ENCODE data around the gene KIF16B. TPM values are rescaled to one million over a fixed set of nuclear protein-coding genes. Genes with fewer than 3 reads are reported as not detected.

The KIF16B gene
- total RNA-seq, 1 donor from 2014 or later, result 9.4 TPM

- peaks cover 14% of the 10 kb centered on the region for H3K9me3 Mint-ChIP-seq
- no peak for DNase-seq (ENCODE audit: low read depth, low spot score)
- H3K27me3 Mint-ChIP-seq (ENCODE audit: low read depth), result no peaks in the 10 kb centered on the region
- peaks cover 51% of the 10 kb centered on the region for H3K36me3 Mint-ChIP-seq (ENCODE audit: low read depth)
- H3K27ac Mint-ChIP-seq (ENCODE audit: unreplicated experiment), result no peak overlapping the region
- TF ChIP-seq CTCF (conservative IDR thresholded peaks at IDR 0.05), result no peak
- no peak overlapping the region for H3K4me3 Mint-ChIP-seq
- no peaks in the 10 kb centered on the region for H3K4me1 Mint-ChIP-seq
These were observed 148.5 kb downstream of the KIF16B start for GRCh38 chr20:16424780-16425179.

- H3K4me3 Mint-ChIP-seq, result no peak overlapping the region
- H3K27ac Mint-ChIP-seq (ENCODE audit: unreplicated experiment), result no peak overlapping the region
- no peak for TF ChIP-seq CTCF (conservative IDR thresholded peaks at IDR 0.05)
- no peaks in the 10 kb centered on the region for H3K27me3 Mint-ChIP-seq (ENCODE audit: low read depth)
- no peak for DNase-seq (ENCODE audit: low read depth, low spot score)
- peaks cover 51% of the 10 kb centered on the region for H3K36me3 Mint-ChIP-seq (ENCODE audit: low read depth)
- H3K4me1 Mint-ChIP-seq, result no peaks in the 10 kb centered on the region
- H3K9me3 Mint-ChIP-seq, result peaks cover 14% of the 10 kb centered on the region
These were observed 149.7 kb downstream of the KIF16B start for GRCh38 chr20:16423311-16424212.

- H3K4me1 Mint-ChIP-seq, result no peaks in the 10 kb centered on the region
- H3K27ac Mint-ChIP-seq (ENCODE audit: unreplicated experiment), result no peak overlapping the region
- H3K4me3 Mint-ChIP-seq, result no peak overlapping the region
- peaks cover 3% of the 10 kb centered on the region for H3K9me3 Mint-ChIP-seq
- no peak for DNase-seq (ENCODE audit: low read depth, low spot score)
- peaks cover 39% of the 10 kb centered on the region for H3K36me3 Mint-ChIP-seq (ENCODE audit: low read depth)
- no peak for TF ChIP-seq CTCF (conservative IDR thresholded peaks at IDR 0.05)
- H3K27me3 Mint-ChIP-seq (ENCODE audit: low read depth), result no peaks in the 10 kb centered on the region
These were observed 154.0 kb downstream of the KIF16B start for GRCh38 chr20:16419138-16419715.

GRCh38 chr20:16418616-16419015, 154.6 kb downstream of the KIF16B start:
- DNase-seq (ENCODE audit: low read depth, low spot score), result no peak
- Mint-ChIP-seq H3K9me3 (peaks cover 3% of the 10 kb centered on the region), H3K4me1 (no peaks in the 10 kb centered on the region), H3K27me3 (ENCODE audit: low read depth) (no peaks in the 10 kb centered on the region), H3K27ac (ENCODE audit: unreplicated experiment) (no peak overlapping the region), H3K36me3 (ENCODE audit: low read depth) (peaks cover 38% of the 10 kb centered on the region), H3K4me3 (no peak overlapping the region)
- no peak for TF ChIP-seq CTCF (conservative IDR thresholded peaks at IDR 0.05)

GRCh38 chr20:16417001-16417400, 156.2 kb downstream of the KIF16B start:
- Mint-ChIP-seq H3K4me3 (no peak overlapping the region), H3K36me3 (ENCODE audit: low read depth) (peaks cover 36% of the 10 kb centered on the region), H3K27me3 (ENCODE audit: low read depth) (no peaks in the 10 kb centered on the region), H3K4me1 (no peaks in the 10 kb centered on the region), H3K27ac (ENCODE audit: unreplicated experiment) (no peak overlapping the region), H3K9me3 (peaks cover 3% of the 10 kb centered on the region)
- no peak for TF ChIP-seq CTCF (conservative IDR thresholded peaks at IDR 0.05)
- DNase-seq (ENCODE audit: low read depth, low spot score), result no peak
